Thoracic aorta (tissue), 2 donors: Measurements from ENCODE around the gene CIAO3. TPM values are rescaled to one million over a fixed set of nuclear protein-coding genes. Genes with fewer than 3 reads are reported as not detected.

ENCODE experiments used
- ATAC-seq: fragments of 150-250 bp; one replicate; pipeline ENCODE4 v1.8.0; 2017; ENCODE audit warnings: low read depth; ENCODE audit not compliant: insufficient number of reproducible peaks, low FRiP score
- DNase-seq: peaks from one replicate; pipeline ENCODE4 v3.0.0-alpha.2; 2020; ENCODE audit warnings: low spot score
- H3K27ac ChIP-seq, 2 donors: fragments of 200-600 bp; sonication (generic); 1 replicate in 1 of 2; 2 replicates in 1 of 2; pipeline ENCODE4 v1.5.1; 2016; ENCODE audit warnings: mild to moderate bottlenecking in 2 of 2, moderate library complexity in 2 of 2
- H3K27me3 ChIP-seq: fragments of 200-600 bp; sonication (generic); replicated peaks from 2 replicates; pipeline ENCODE4 v1.6.0; 2016; ENCODE audit warnings: mild to moderate bottlenecking; ENCODE audit not compliant: insufficient read depth
- H3K36me3 ChIP-seq: fragments of 200-600 bp; sonication (generic); one replicate; pipeline ENCODE4 v1.5.1; 2016
- H3K4me1 ChIP-seq, 2 donors: fragments of 200-600 bp; sonication (generic); 1 replicate in 1 of 2; 2 replicates in 1 of 2; pipeline versions ENCODE4 v1.5.1 to v1.6.0; 2016; ENCODE audit warnings: low read depth in 2 of 2, mild to moderate bottlenecking in 1 of 2; ENCODE audit not compliant: control insufficient read depth in 1 of 2
- H3K4me3 ChIP-seq: fragments of 200-600 bp; sonication (generic); 2 replicates; pipeline ENCODE4 v1.5.1; 2016; ENCODE audit warnings: mild to moderate bottlenecking
- H3K9me3 ChIP-seq: fragments of 200-600 bp; sonication (generic); 2 replicates; pipeline ENCODE4 v1.5.1; 2016
- CTCF ChIP-seq: fragments of 200-600 bp; sonication (generic); IDR thresholded peaks from one replicate; pipeline ENCODE4 v1.5.1; 2019; ENCODE audit warnings: antibody characterized with exemption
- total RNA-seq, 2 donors: library from RNA; depleted of rRNA; stranded (reverse); fragments of >200 nt; gene quantifications; one replicate each; pipeline versions ENCODE4 v1.1.0 to v1.2.3, GENCODE V29; 2016

Gene CIAO3
- total RNA-seq, 2 donors from 2014 or later, result 27.0 to 30.3 TPM

- TF ChIP-seq CTCF, result no peak
- ATAC-seq, result no peak
- Histone ChIP-seq H3K27ac (no peak overlapping the region), H3K9me3 (no peaks in the 10 kb centered on the region), H3K27me3 (no peaks in the 10 kb centered on the region), H3K4me1 (peaks cover 33 to 52% of the 10 kb centered on the region in 2 donors), H3K36me3 (peaks cover 25% of the 10 kb centered on the region), H3K4me3 (peak overlapping the region; percentile 87)
- DNase-seq, result no peak
Measured at GRCh38 chr16:683396-684070, 57.3 kb downstream of the CIAO3 start.

- peaks cover 25% of the 10 kb centered on the region for H3K36me3 ChIP-seq
- no peak for TF ChIP-seq CTCF
- peak overlapping the region; percentile 87 for H3K4me3 ChIP-seq
- DNase-seq (no peak), ATAC-seq (no peak)
- H3K27ac ChIP-seq, result no peak overlapping the region
- no peaks in the 10 kb centered on the region for H3K27me3 ChIP-seq
- no peaks in the 10 kb centered on the region for H3K9me3 ChIP-seq
- peaks cover 33 to 50% of the 10 kb centered on the region in 2 donors for H3K4me1 ChIP-seq
Measured at GRCh38 chr16:682493-683395, 58.1 kb downstream of the CIAO3 start.

GRCh38 chr16:681746-682427 is 58.9 kb downstream of the CIAO3 start:
- peaks cover 33 to 50% of the 10 kb centered on the region in 2 donors for H3K4me1 ChIP-seq
- TF ChIP-seq CTCF, result no peak
- H3K9me3 ChIP-seq, result no peaks in the 10 kb centered on the region
- ATAC-seq, result no peak
- peak overlapping the region; percentile 83 for H3K4me3 ChIP-seq
- peaks cover 24% of the 10 kb centered on the region for H3K36me3 ChIP-seq
- H3K27me3 ChIP-seq, result no peaks in the 10 kb centered on the region
- H3K27ac ChIP-seq, result no peak overlapping the region
- no peak for DNase-seq

- TF ChIP-seq CTCF, result no peak
- peak overlapping the region; percentile 82 to 95 for H3K27ac ChIP-seq
- peak overlapping the region; percentile 83 for H3K4me3 ChIP-seq
- peaks cover 19% of the 10 kb centered on the region for H3K36me3 ChIP-seq
- no peaks in the 10 kb centered on the region for H3K27me3 ChIP-seq
- peaks cover 33 to 52% of the 10 kb centered on the region in 2 donors for H3K4me1 ChIP-seq
- DNase-seq (no peak), ATAC-seq (no peak)
- H3K9me3 ChIP-seq, result no peaks in the 10 kb centered on the region
Measured at GRCh38 chr16:680967-681745, 59.6 kb downstream of the CIAO3 start.
